22Rv1 (cell line): ENCODE data around the gene NBPF20.
"Not testable (repeated sequence)": the region's sequence is repeated elsewhere in the genome, so short reads cannot be mapped to it uniquely, and the experiment has no call there.

Experiments
- CTCF ChIP-seq: fragments of 450-650 bp; IDR thresholded peaks from 2 replicates; pipeline ENCODE4 v1.5.1; 2017; ENCODE audit warnings: mild to moderate bottlenecking
- ZFX ChIP-seq: fragments of 450-650 bp; IDR thresholded peaks from 2 replicates; pipeline ENCODE4 v1.6.1; 2017; ENCODE audit warnings: antibody characterized with exemption, borderline replicate concordance

GRCh38 chr1:145453873-145454823, 28.7 kb upstream of the NBPF20 start:
- not testable (repeated sequence) for TF ChIP-seq CTCF, ZFX
